GM19468 (cell line): ENCODE results near the gene PRR12.

Experiments
- ATAC-seq: cut with Tn5 transposase; IDR thresholded peaks from one replicate; pipeline ENCODE4 v1.9.1; 2021; ENCODE audit warnings: mild to moderate bottlenecking, moderate library complexity, moderate number of reproducible peaks; ENCODE audit not compliant: unreplicated experiment; ENCODE audit errors: extremely low read depth

PRR12 gene, protein sequence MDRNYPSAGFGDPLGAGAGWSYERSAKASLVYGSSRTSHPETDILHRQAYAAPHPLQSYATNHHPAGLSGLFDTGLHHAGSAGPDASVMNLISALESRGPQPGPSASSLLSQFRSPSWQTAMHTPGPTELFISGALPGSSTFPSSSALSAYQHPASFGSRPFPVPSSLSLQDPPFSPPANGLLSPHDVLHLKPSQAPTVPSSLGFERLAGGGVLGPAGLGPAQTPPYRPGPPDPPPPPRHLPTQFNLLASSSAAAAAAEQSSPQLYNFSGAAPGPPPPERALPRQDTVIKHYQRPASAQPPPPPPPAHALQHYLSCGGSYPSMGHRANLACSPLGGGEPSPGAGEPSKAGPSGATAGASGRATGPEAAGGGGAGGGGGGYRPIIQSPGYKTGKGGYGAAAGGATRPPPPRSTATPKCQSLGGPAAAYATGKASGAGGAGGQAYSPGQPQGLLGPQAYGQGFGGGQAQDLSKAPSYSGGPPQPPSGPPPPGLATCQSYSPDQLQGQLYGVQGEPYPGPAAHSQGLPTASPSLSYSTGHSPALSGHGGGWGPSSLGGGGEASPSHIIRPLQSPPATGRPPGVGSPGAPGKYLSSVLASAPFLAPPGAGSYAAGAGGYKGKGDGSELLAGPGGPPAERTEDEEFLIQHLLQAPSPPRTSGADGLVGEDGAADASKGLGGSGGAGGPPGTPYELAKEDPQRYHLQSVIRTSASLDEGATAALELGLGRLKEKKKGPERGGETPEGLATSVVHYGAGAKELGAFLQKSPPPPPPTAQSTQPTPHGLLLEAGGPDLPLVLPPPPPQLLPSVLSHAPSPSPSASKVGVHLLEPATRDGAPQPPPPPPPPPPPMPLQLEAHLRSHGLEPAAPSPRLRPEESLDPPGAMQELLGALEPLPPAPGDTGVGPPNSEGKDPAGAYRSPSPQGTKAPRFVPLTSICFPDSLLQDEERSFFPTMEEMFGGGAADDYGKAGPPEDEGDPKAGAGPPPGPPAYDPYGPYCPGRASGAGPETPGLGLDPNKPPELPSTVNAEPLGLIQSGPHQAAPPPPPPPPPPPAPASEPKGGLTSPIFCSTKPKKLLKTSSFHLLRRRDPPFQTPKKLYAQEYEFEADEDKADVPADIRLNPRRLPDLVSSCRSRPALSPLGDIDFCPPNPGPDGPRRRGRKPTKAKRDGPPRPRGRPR (N-terminal part only)

GRCh38 chr19:49590971-49591730 lies at the start of gene PRR12:
PRR12 (plus strand) TSS chr19:49591182; CDS start chr19:49591655, 473 bp downstream.
- no peak for ATAC-seq

- ATAC-seq = no peak
Measured at GRCh38 chr19:49541914-49542313, 49.1 kb upstream of the PRR12 start.

GRCh38 chr19:49542446-49542845 lies 48.5 kb upstream of the PRR12 start:
- no peak for ATAC-seq

- ATAC-seq = no peak
Measured at GRCh38 chr19:49543032-49543431, 48.0 kb upstream of the PRR12 start.

DNA sequence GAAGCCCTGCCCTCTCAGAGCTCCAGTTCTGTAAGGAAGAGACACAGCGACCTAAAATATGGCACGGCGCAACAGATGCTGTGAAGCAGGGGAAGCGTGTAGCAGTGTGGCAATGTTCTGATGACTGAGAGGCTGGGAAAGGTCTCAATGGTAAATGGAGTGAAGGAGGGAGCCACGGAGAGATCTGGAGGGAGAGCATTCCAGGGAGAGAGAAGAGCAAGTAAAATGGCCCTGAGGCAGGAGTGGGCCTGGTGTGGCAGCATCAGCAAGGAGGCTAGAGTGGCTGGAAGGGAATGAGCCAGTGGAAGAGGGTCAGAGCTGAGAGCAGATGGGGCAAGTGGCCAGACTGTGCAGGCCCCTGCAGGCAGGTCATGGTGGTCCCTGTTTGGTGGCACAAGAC lies 46.8 kb upstream of the PRR12 start:
- no peak for ATAC-seq

- no peak for ATAC-seq
Measured at GRCh38 chr19:49546825-49547565, 44.0 kb upstream of the PRR12 start.

- no peak for ATAC-seq
Measured at GRCh38 chr19:49549045-49549444, 41.9 kb upstream of the PRR12 start.

GRCh38 chr19:49551531-49551930 lies 39.5 kb upstream of the PRR12 start:
- ATAC-seq = no peak

DNA sequence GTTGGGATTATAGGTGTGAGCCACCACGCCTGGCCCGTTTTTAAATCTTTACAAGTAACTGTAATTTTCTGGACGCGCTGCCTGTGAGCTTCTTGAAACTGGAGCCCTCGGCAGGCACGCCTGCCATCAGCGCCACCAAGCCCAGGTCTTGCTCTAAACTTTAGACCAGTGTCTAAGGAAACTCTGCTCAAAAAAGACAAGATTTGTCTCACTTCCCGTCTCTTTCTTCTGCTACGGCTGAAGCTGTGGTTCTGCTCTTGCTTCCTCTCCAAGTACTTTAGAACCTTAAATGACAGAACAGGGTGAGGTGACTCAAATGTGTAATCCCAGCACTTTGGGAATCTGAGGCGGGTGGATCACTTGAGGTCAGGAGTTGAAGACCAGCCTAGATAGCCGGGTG lies 38.2 kb upstream of the PRR12 start:
- no peak for ATAC-seq

GRCh38 chr19:49553451-49554271 lies 37.3 kb upstream of the PRR12 start:
- ATAC-seq = no peak

DNA sequence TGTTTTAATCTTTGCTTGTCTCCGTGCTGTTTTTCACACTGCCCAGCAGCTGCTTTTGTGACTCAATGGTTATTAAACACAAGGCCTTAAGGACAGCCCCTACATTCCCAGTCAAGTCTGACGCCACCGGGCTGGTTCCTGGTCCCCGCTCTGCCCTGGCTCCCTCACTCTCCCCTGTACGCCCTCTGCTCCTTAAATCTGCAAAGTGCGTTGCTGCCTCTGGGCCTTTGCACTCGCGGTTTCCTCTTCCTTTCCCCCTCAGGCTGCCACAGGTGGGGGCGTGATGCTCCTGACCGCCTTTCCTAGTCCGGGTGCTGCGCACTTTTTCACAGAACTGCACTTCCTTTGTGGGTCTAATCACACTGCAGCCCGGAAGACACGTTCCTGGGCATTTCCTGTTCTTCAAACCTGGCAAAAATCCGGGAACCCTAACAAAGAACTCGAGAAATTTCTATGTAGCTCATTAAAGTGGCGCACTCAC lies 36.2 kb upstream of the PRR12 start:
- ATAC-seq = no peak

- no peak for ATAC-seq
Measured at GRCh38 chr19:49555600-49556411, 35.2 kb upstream of the PRR12 start.

DNA sequence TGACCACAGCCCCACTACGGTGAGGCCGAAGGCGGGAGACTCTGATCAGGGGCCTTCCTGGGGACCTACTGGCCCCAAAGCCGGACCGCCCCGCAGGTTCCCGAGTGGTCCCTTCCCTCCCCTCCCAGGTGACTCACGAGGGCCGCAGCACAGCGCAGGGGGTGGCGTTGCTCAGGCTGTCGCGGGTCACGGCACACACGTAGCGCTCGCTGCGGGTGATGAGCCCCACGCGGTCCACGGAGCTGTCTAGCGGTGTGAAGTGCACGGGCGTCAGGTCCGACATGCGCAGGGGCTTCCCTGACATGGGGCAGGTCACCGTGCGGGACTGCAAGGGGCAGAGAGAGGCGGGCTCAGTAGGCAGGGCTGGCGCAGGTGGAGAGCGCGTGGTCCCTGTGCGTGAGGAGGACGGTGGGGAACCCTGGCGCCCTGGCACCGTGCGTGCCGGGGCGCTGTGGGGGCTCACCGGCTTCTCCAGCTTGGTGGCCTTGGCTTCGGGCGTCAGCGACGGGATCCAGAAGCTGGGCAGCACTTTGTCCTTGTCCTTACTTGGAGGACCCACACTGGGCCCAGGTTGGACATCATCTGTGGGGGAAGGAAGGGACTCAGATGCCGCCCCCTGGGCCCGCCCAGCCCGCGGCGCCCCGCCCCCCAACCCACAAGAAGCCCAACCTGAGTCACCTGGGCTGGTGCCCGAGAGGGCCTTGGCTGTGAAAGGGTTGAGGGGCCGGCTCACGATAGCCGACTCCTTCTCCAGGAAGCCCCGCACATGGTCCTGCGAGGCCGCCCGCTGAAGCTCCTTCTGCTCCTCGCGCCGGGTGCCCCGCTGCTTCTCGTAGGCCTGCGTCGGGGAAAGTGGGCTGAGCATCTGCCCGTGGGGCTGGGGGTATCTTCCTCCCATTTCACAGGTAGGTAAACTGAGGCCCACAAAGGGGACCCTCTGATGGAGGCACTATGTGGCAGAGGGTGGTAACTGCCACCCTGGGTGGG lies 34.3 kb upstream of the PRR12 start:
- no peak for ATAC-seq

DNA sequence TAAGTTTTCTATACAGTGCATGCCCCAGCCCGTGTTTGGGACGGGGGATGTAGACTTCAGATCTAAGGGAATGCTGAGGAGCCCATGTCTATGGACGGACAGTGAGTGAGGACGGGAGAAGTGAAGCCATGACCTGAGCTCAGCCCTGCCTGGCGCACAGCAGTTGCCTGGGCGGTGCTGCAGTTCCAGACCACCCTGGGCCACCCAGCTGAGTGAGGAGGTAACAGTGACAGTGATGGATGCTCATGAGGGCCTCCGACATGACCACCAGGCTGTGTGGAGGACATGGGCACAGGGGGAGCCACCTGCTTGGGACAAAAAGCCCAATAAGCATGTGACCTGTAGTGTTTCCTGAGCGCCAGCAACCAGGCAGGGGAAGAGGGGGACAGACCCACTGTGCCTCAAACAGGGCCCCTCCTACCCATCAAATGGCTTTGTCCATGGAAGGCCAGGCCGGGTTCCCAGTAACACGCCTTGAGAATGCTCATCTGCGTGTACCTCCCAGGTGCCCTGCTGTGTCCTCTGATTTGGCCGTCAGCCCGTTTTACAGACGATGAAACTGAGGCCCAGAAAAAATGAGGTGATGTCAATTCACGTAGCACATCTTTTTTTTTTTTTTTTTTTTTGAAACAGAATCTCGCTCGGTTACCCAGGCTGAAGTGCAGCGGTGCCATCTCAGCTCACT lies 33.2 kb upstream of the PRR12 start:
- no peak for ATAC-seq

DNA sequence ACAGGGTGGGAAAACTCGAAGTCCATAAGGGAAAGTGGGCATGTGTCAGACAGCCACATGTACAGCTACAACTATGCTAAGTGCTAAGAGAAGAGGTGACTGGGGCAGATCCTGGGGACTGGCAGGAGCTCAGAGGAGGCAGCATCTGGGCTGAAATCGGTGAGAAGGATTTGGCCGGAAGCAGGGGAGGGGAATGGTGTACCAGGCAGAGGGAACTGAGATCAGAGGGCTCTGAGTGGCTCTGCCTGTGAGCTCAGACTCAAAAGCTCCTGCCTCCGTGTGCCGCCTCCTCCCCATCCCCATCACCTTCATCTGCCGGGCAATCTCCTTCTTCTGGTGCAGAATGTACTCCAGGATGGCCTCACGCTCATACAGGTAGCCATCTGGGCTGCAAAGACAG lies 32.4 kb upstream of the PRR12 start:
- ATAC-seq = no peak

DNA sequence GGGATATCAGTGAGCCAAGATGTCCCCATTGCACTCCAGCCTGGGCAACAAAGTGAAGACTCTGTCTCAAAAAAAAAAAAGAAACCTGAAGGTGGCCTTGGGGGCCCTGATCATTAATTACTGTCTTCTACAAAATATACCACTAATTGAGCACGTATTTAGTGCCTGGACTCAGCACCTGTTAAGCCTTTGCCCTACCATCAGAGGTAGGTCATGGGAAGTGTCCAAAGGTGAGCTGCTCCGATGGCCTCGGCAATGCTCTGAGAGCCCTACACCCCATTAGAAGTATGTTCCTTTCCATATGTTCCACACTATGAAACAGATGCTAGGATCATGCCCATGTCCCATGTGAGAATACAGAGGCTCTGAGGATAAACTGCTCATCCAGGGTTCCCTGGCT lies 31.5 kb upstream of the PRR12 start:
- ATAC-seq = no peak
